WERI-Rb-1 (cell line): ENCODE measurements around the gene MDM2.
"Not testable (repeated sequence)": the region's sequence is repeated elsewhere in the genome, so short reads cannot be mapped to it uniquely, and the experiment has no call there.

Experiments
- DNase-seq: peaks from one replicate; pipeline ENCODE4 v3.0.0-alpha.2; 2020
- H3K27ac ChIP-seq: fragments of 250-450 bp; sonication (Bioruptor Pico); 2 replicates; pipeline ENCODE4 v1.5.1; 2020; ENCODE audit warnings: mild to moderate bottlenecking, moderate library complexity
- H3K27me3 ChIP-seq: fragments of 250-450 bp; sonication (Bioruptor Pico); 2 replicates; pipeline ENCODE4 v1.5.1; 2021; ENCODE audit warnings: mild to moderate bottlenecking, low read depth, moderate library complexity; ENCODE audit not compliant: insufficient read depth, severe bottlenecking
- H3K36me3 ChIP-seq: fragments of 250-450 bp; sonication (Bioruptor Pico); 2 replicates; pipeline ENCODE4 v1.5.1; 2020; ENCODE audit warnings: mild to moderate bottlenecking, moderate library complexity
- H3K4me3 ChIP-seq: 2 replicates; pipeline ENCODE4 v1.5.1; 2011; ENCODE audit warnings: low read depth, mild to moderate bottlenecking, control low read depth, low read length
- H3K9me3 ChIP-seq: fragments of 250-450 bp; sonication (Bioruptor Pico); 2 replicates; pipeline ENCODE4 v1.5.1; 2021; ENCODE audit warnings: mild to moderate bottlenecking, moderate library complexity; ENCODE audit not compliant: severe bottlenecking
- TF ChIP-seq, protein P1 (sequence below): IDR thresholded peaks from 2 replicates; pipeline ENCODE4 v1.5.1; 2011; ENCODE audit warnings: low read depth, mild to moderate bottlenecking, control low read depth, inconsistent platforms, low read length

MDM2 gene

DNA sequence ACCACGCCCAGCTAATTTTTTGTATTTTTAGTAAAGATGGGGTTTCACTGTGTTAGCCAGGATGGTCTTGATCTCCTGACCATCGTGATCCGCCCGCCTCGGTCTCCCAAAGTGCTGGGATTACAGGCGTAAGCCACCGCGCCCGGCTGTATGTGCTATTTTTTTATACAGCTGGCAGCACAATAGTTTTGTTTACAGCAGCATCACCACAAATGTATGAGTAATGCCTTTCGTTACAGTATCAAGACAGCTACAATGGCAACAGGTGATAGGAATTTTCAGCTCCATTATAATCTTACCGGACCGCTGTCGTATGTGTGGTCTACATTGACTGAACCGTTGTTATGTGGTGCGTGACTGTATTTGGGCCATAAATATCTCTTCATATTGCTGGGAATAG, 11.6 kb upstream of the MDM2 start:
- H3K27me3 ChIP-seq: no peaks in the 10 kb centered on the region
- H3K9me3 ChIP-seq: no peaks in the 10 kb centered on the region
- no peaks in the 10 kb centered on the region for H3K36me3 ChIP-seq
- TF ChIP-seq, protein P1, sequence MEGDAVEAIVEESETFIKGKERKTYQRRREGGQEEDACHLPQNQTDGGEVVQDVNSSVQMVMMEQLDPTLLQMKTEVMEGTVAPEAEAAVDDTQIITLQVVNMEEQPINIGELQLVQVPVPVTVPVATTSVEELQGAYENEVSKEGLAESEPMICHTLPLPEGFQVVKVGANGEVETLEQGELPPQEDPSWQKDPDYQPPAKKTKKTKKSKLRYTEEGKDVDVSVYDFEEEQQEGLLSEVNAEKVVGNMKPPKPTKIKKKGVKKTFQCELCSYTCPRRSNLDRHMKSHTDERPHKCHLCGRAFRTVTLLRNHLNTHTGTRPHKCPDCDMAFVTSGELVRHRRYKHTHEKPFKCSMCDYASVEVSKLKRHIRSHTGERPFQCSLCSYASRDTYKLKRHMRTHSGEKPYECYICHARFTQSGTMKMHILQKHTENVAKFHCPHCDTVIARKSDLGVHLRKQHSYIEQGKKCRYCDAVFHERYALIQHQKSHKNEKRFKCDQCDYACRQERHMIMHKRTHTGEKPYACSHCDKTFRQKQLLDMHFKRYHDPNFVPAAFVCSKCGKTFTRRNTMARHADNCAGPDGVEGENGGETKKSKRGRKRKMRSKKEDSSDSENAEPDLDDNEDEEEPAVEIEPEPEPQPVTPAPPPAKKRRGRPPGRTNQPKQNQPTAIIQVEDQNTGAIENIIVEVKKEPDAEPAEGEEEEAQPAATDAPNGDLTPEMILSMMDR: no peak
- no peak overlapping the region for H3K4me3 ChIP-seq
- H3K27ac ChIP-seq: no peak overlapping the region
- DNase-seq: no peak

DNA sequence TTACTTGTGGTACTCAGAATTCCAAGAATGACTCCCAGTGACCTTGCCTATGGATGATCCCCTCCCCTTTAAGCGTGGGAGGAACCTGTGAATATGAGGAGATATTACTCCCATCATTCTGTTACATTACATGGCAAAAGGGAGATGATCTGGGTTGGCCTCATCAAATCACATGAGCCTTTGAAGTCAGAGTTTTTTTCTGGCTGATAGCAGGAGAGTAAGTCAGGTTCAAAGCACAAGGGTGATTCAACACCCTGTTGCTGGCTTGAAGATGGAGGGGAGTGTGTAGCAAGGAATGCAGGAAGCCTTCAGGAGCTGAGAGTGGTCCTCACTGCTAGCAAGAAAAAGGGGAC, 9.1 kb upstream of the MDM2 start:
- Histone ChIP-seq H3K9me3 (no peaks in the 10 kb centered on the region), H3K36me3 (no peaks in the 10 kb centered on the region), H3K27me3 (no peaks in the 10 kb centered on the region), H3K4me3 (no peak overlapping the region), H3K27ac (no peak overlapping the region)
- no peak for DNase-seq
- TF ChIP-seq, protein P1: no peak

DNA sequence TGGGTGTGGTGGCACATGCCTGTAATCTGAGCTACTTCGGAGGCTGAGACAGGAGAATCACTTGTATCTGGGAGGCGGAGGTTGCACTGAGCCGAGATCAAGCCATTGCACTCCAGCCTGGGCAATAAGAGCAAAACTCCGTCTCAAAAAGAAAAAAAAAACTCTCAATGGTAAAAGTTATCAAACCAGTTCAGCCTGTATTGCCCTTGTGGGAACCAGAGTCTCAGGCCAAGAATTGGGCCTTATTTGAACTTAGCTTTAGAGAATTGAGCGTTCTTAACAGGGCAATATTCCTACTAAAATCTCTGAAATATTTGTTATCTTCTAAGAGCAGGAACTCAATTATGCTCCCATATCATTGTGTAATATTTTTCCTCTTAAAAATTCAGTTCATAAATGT, 7.7 kb upstream of the MDM2 start:
- Histone ChIP-seq H3K4me3 (no peak overlapping the region), H3K9me3 (no peaks in the 10 kb centered on the region), H3K27ac (no peak overlapping the region), H3K36me3 (no peaks in the 10 kb centered on the region), H3K27me3 (no peaks in the 10 kb centered on the region)
- DNase-seq: no peak
- TF ChIP-seq, protein P1: no peak

DNA sequence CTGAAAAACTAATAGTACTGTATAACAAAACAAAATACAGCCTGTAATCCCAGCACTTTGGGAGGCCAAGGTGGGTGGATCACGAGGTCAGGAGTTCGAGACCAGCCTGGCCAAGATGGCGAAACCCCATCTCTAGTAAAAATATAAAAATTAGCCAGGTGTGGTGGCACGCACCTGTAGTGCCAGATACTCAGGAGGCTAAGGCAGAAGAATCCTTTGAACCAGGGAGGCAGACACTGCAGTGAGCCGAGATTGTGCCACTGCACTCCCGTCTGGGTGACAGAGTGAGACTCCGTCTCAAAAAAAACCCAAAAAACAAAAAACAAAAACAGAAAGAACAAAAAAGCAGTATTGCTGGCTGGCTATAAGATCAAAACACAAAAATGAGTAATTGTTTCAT, 6.9 kb upstream of the MDM2 start:
- H3K36me3 ChIP-seq, H3K4me3 ChIP-seq, DNase-seq, H3K27me3 ChIP-seq, H3K9me3 ChIP-seq, H3K27ac ChIP-seq: not testable (repeated sequence)

DNA sequence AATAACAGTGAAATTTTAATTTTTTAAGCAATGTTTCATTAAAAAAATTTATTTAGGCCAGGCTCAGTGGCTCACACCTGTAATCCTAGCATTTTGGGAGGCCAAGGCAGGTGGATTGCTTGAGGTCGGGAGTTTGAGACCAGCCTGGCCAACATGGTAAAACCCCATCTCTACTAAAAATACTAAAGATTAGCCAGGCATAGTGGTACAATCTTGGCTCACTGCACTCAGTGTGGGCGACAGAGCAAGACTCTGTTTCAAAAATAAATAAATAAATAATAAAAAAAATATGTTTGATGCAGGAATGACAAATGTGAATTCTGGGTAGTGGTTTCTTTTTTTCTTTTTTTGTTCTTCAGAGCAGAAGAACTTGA, 5.6 kb upstream of the MDM2 start:
- not testable (repeated sequence) for DNase-seq, H3K27ac ChIP-seq, H3K4me3 ChIP-seq, H3K27me3 ChIP-seq, H3K9me3 ChIP-seq, H3K36me3 ChIP-seq

DNA sequence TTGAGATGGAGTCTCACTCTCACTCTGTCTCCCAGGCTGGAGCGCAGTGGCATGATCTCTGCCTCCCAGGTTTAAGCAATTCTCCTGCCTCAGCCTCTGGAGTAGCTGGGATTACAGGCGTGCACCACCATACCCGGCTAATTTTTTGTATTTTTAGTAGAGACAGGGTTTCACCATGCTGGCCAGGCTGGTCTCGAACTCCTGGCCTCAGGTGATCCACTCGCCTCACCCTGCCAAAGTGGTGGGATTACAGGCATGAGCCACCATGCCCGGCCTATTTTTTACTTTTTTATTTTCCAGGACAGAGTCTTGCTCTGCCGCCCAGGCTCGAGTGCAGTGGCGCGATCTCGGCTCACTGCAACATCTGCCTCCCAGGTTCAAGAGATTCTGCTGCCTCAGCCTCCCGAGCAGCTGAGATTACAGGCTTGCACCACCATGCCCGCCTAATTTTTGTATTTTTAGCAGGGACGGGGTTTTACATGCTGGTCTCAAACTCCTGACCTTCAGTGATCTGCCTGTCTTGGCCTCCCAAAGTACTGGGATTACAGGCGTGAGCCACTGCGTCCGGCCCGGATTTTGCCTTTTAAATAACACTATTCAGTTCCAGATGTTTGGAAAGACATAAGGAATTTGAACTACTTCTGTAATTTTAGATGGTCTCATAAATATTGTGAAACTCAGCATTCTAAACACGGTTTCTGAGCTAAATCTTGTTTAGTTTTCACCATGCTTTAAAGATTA, 4.9 kb upstream of the MDM2 start:
- not testable (repeated sequence) for H3K9me3 ChIP-seq, H3K27me3 ChIP-seq, DNase-seq, H3K4me3 ChIP-seq, H3K36me3 ChIP-seq, H3K27ac ChIP-seq

DNA sequence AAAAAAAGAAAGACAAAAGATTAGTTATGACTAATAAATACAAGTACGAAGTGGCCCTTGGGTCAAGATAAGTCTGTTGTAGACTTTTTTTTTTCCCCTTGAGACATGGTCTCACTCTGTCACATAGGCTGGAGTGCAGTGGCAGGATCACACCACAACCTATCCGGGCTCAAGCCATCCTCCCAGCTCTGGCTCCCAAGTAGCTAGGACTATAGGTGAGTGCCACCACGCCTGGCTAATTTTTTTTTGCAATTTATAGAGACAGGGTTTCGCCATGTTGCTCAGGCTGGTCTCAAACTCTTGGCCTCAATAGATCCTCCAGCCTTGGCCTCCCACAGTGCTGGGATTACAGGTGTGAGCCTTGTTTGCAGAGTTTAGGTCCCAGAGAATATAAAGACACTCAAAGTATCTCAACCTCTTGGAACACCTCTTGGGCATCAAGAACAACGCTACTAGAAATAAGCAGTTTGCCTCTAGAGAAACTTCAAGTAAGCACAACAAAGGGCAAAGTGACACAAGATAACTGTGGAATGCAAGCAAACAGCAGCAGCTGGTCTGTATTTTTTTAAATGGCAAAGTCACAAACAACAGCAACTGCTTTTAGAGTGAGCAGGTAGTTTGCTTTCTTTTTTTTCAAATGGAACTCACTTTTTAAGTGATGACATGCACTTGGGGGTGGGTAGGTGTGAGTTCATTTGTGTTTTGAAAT, 3.9 kb upstream of the MDM2 start:
- H3K27ac ChIP-seq: no peak overlapping the region
- no peaks in the 10 kb centered on the region for H3K27me3 ChIP-seq
- TF ChIP-seq, protein P1: no peak
- H3K4me3 ChIP-seq: no peak overlapping the region
- H3K36me3 ChIP-seq: peaks cover 2% of the 10 kb centered on the region
- H3K9me3 ChIP-seq: no peaks in the 10 kb centered on the region
- DNase-seq: no peak
